Measurements from ENCODE around the gene TBX21. TPM values are rescaled to one million over a fixed set of nuclear protein-coding genes. Genes with fewer than 3 reads are reported as not detected.
"Not testable (repeated sequence)": the region's sequence is repeated elsewhere in the genome, so short reads cannot be mapped to it uniquely, and the experiment has no call there.

The TBX21 gene
- polyA plus RNA-seq, 3 donors from 2014 or later: 199 to 385 (median 225) TPM

GRCh38 chr17:47745037-47745380 lies 12.0 kb downstream of the TBX21 start:
- Mint-ChIP-seq H3K27me3 (ENCODE audit: low read depth in 3 of 3) (peaks cover 10 to 51% (median 35%) of the 10 kb centered on the region in 3 donors), H3K27ac (peak overlapping the region; percentile 88 to 97 (median 92)), H3K36me3 (peaks cover 22 to 63% (median 22%) of the 10 kb centered on the region in 3 donors), H3K4me3 (peak overlapping the region in 4 of 5 donors; percentile 9 to 49 (median 32)), H3K9me3 (no peaks in the 10 kb centered on the region), H3K4me1 (peaks cover 82 to 88% of the 10 kb centered on the region in 2 donors)
- no peak for DNase-seq

GRCh38 chr17:47751471-47751870 lies 18.4 kb downstream of the TBX21 start:
- H3K4me3 Mint-ChIP-seq: no peak overlapping the region
- peak overlapping the region; percentile 73 to 92 (median 86) for H3K27ac Mint-ChIP-seq
- H3K9me3 Mint-ChIP-seq: no peaks in the 10 kb centered on the region
- no peak for DNase-seq
- peaks cover 5 to 21% (median 7%) of the 10 kb centered on the region in 3 donors for H3K36me3 Mint-ChIP-seq
- H3K27me3 Mint-ChIP-seq (ENCODE audit: low read depth in 3 of 3): peaks cover 0 to 4% (median 3%) of the 10 kb centered on the region in 3 donors
- peaks cover 59 to 83% of the 10 kb centered on the region in 2 donors for H3K4me1 Mint-ChIP-seq

- Mint-ChIP-seq H3K27ac (peak overlapping the region; percentile 6 to 75 (median 60)), H3K4me1 (peaks cover 31 to 51% of the 10 kb centered on the region in 2 donors), H3K9me3 (peaks cover 3 to 19% (median 16%) of the 10 kb centered on the region in 6 donors), H3K36me3 (peaks cover 4 to 11% (median 6%) of the 10 kb centered on the region in 3 donors), H3K4me3 (no peak overlapping the region), H3K27me3 (ENCODE audit: low read depth in 3 of 3) (peaks cover 0 to 2% (median 0%) of the 10 kb centered on the region in 3 donors)
- DNase-seq: no peak
Observed at GRCh38 chr17:47757386-47757785, 24.4 kb downstream of the TBX21 start.

DNA sequence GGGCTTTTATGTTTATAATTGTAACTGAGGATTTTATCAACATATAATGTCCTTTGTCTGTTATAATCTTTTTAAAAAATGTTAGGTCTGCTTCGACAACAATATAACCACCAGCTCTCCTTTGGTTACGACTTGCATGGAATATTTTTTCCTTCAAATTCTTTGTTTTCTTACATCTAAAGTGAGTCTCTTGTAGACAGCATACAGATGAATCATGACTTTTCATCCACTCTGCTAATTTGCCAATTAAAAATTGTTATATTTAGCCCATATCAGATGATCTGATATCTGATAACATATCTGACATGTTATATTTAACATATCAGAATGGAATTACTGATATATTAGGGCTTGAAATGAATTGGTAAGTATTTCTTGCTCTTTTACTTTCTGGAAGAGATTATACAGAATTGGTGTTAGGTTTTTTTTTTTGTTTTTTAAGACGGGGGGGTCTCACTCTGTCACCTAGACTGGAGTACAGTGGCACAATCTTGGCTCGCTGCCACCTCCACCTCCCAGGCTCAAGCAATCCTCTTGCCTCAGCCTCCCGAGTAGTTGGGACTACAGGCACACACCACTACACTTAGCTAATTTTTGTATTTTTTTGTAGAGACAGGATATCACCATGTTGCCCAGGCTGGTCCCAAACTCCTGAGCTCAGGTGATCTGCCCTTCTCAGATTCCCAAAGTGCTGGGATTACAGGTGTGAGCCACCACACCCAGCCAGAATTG lies 27.5 kb downstream of the TBX21 start:
- Mint-ChIP-seq H3K4me1 (peaks cover 30 to 46% of the 10 kb centered on the region in 2 donors), H3K27me3 (ENCODE audit: low read depth in 3 of 3) (peaks cover 0 to 3% (median 2%) of the 10 kb centered on the region in 3 donors), H3K9me3 (peaks cover 3 to 19% (median 16%) of the 10 kb centered on the region in 6 donors), H3K36me3 (peaks cover 4 to 7% (median 6%) of the 10 kb centered on the region in 3 donors), H3K4me3 (no peak overlapping the region), H3K27ac (no peak overlapping the region)
- DNase-seq: no peak

- peak; percentile 55 to 71 (median 57) for DNase-seq
- peaks cover 4 to 7% (median 6%) of the 10 kb centered on the region in 3 donors for H3K36me3 Mint-ChIP-seq
- peaks cover 3 to 19% (median 16%) of the 10 kb centered on the region in 6 donors for H3K9me3 Mint-ChIP-seq
- peaks cover 0 to 3% (median 2%) of the 10 kb centered on the region in 3 donors for H3K27me3 Mint-ChIP-seq (ENCODE audit: low read depth in 3 of 3)
- peak overlapping the region in 4 of 6 donors; percentile 2 to 90 (median 76) for H3K27ac Mint-ChIP-seq
- peak overlapping the region in 4 of 5 donors; percentile 33 to 75 (median 62) for H3K4me3 Mint-ChIP-seq
- H3K4me1 Mint-ChIP-seq: peaks cover 22 to 28% of the 10 kb centered on the region in 2 donors
Observed at GRCh38 chr17:47762728-47763127, 29.7 kb downstream of the TBX21 start.

DNA sequence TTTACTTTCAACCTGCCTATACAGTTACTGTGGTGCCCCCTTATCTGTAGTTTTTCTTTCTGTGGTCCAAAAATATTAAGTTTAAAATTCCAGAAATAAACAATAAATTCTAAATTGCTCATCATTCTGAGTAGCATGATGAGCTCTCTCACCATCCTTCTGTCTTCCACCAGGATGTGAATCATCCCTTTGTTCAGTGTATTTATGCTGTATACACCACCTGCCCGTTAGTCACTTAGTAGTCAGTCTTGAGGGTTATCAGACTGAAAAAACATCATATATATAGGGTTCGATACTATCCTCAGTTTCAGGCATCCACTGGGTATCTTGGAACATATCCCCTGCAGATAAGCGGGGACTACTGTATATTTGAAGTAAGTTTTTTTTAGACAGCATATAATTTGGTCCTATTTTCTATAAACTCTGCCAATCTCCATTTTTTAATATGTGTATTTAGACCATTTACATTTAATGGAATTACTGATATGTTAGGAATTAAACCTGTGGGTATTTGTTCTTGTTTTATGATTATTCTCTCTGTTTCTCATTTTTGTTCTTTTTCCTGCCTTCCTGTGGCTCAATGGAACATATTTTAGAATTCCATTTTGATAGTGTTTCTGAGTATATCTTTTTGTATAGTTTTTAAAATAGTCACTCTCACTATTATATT lies 31.0 kb downstream of the TBX21 start:
- Mint-ChIP-seq H3K27ac (peak overlapping the region in 5 of 6 donors; percentile 38 to 90 (median 51)), H3K27me3 (ENCODE audit: low read depth in 3 of 3) (peaks cover 0 to 3% (median 2%) of the 10 kb centered on the region in 3 donors), H3K4me3 (peak overlapping the region in 2 of 5 donors; percentile 15 to 29), H3K9me3 (peaks cover 3 to 19% (median 16%) of the 10 kb centered on the region in 6 donors), H3K4me1 (peaks cover 20 to 26% of the 10 kb centered on the region in 2 donors), H3K36me3 (peaks cover 4 to 7% (median 6%) of the 10 kb centered on the region in 3 donors)
- DNase-seq: no peak

DNA sequence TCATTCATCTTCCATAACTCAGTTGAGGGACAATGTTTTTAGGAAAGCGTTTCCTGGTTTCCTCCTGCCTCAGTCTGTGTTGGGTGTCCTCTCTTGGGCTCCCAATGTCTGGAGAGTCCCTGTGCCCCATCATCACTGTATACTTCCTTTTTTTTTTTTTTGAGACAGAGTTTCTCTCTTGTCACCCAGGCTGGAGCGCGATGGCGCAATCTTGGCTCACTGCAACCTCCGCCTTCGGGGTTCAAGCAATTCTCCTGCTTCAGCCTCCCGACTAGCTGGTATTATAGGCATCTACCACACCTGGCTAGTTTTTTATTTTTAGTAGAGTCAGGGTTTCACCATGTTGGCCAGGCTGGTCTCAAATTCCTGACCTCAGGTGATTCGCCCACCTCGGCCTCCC lies 40.6 kb downstream of the TBX21 start:
- peaks cover 2 to 21% (median 16%) of the 10 kb centered on the region in 3 donors for H3K27me3 Mint-ChIP-seq (ENCODE audit: low read depth in 3 of 3)
- H3K9me3 Mint-ChIP-seq, H3K4me1 Mint-ChIP-seq, DNase-seq, H3K27ac Mint-ChIP-seq, H3K36me3 Mint-ChIP-seq, H3K4me3 Mint-ChIP-seq: not testable (repeated sequence)

- Mint-ChIP-seq H3K36me3 (peaks cover 0 to 4% (median 0%) of the 10 kb centered on the region in 3 donors), H3K27ac (no peak overlapping the region), H3K27me3 (ENCODE audit: low read depth in 3 of 3) (peaks cover 2 to 21% (median 16%) of the 10 kb centered on the region in 3 donors), H3K4me3 (no peak overlapping the region), H3K4me1 (peaks cover 5 to 8% of the 10 kb centered on the region in 2 donors), H3K9me3 (no peaks in the 10 kb centered on the region)
- no peak for DNase-seq
Observed at GRCh38 chr17:47774331-47774730, 41.3 kb downstream of the TBX21 start.

GRCh38 chr17:47774987-47775580 lies 42.0 kb downstream of the TBX21 start:
- no peaks in the 10 kb centered on the region for H3K9me3 Mint-ChIP-seq
- no peak overlapping the region for H3K4me3 Mint-ChIP-seq
- peaks cover 4 to 21% (median 16%) of the 10 kb centered on the region in 3 donors for H3K27me3 Mint-ChIP-seq (ENCODE audit: low read depth in 3 of 3)
- no peak overlapping the region for H3K27ac Mint-ChIP-seq
- H3K4me1 Mint-ChIP-seq: peaks cover 5 to 8% of the 10 kb centered on the region in 2 donors
- DNase-seq: no peak
- H3K36me3 Mint-ChIP-seq: peaks cover 0 to 4% (median 0%) of the 10 kb centered on the region in 3 donors

GRCh38 chr17:47776330-47777197 lies 43.5 kb downstream of the TBX21 start:
- Mint-ChIP-seq H3K36me3 (peaks cover 0 to 4% (median 0%) of the 10 kb centered on the region in 3 donors), H3K4me1 (peaks cover 5 to 8% of the 10 kb centered on the region in 2 donors)
- DNase-seq: peak; percentile 42 to 59 (median 53)

DNA sequence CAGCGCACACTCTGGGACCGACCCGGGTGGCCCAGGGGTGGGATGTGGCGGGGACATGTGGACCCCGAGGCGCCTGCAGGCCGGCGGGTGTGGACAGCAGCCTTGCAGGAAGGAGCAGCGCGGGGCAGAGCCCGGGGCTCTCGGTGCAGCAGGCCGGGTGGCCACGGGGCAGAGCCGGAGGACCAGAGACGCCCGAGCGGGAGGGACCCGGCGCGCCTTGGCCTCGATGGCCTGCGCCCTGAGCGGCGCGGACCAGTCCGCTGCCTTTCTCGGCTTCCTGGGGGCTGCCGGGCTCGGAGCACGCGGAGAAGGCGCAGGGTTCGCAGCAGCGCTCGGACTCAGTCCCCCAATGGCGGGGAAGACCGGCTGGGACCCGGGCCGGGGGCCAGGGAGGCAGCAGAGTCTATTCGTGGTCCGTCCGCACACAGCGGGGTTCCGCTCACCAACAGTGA lies 45.2 kb downstream of the TBX21 start:
- Mint-ChIP-seq H3K4me1 (peaks cover 5 to 8% of the 10 kb centered on the region in 2 donors), H3K27me3 (ENCODE audit: low read depth in 3 of 3) (peaks cover 4 to 25% (median 14%) of the 10 kb centered on the region in 3 donors), H3K9me3 (no peaks in the 10 kb centered on the region), H3K4me3 (no peak overlapping the region), H3K27ac (no peak overlapping the region), H3K36me3 (peaks cover 0 to 4% (median 0%) of the 10 kb centered on the region in 3 donors)
- no peak for DNase-seq

More at GRCh38 chr17:47776330-47777197, 43.5 kb downstream of the TBX21 start:
- no peak overlapping the region for H3K4me3 Mint-ChIP-seq
- H3K27me3 Mint-ChIP-seq (ENCODE audit: low read depth in 3 of 3): peaks cover 4 to 26% (median 16%) of the 10 kb centered on the region in 3 donors
- no peaks in the 10 kb centered on the region for H3K9me3 Mint-ChIP-seq
- H3K27ac Mint-ChIP-seq: no peak overlapping the region

DNA sequence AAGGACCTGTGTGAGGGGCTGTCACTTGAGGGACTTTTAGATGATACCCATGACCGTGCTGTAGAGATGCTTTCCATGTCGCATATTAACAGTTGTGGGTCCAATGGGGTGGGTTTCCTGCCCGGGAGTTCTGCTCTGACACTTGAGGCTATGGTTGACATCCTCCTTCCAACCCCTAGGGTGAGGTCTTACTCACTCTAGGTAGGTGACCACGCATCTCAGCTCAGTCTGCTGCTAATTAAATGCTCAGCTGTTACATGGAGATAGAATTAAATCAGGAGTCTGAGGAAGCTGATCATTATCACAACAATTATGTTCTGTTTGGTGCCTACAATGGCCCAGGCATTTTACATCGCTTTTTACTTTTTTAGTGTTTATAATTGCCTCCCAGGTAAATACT lies 48.4 kb downstream of the TBX21 start:
- H3K9me3 Mint-ChIP-seq: no peaks in the 10 kb centered on the region
- H3K27me3 Mint-ChIP-seq (ENCODE audit: low read depth in 3 of 3): peaks cover 4 to 18% (median 11%) of the 10 kb centered on the region in 3 donors
- H3K4me1 Mint-ChIP-seq: peaks cover 3 to 6% of the 10 kb centered on the region in 2 donors
- H3K36me3 Mint-ChIP-seq: peaks cover 0 to 3% (median 0%) of the 10 kb centered on the region in 3 donors
- no peak overlapping the region for H3K4me3 Mint-ChIP-seq
- no peak overlapping the region for H3K27ac Mint-ChIP-seq
- DNase-seq: no peak
